ENCODE measurements around the gene ATP5ME.

The ATP5ME gene

DNA sequence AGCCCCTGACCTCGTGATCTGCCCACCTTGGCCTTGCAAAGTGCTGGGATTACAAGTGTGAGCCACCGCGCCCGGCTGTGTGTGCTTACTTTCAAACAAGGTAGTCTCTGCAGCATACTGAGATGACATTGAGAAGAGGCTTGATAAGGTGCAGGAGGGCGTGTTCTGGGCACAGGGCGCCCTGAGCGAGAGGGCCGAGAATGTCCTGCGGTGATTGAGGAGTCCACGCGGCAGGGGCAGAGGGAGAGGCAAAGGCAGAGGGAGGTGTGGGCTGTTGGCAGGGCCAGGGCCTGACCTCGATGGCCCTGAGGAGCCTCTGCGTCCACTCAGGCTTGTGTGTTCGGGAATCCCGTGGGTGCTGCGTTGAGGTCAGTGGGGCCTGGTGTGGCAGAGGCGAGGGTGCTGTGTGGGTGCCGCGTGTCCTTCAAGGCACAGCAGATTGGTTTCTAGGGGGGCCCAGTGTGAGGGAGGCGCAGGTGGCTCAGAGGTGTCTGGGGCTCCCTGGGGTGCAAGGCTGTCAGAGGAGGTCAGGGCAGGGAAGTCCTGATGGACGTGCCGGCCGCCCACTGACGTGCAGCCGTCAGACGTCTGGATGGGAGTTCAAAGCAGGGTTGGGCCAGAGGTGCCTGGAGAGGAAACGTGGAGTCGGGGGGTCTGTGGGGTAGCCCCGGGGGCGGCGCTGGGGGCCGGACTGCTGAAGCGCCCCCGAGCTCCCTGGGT, 43.7 kb upstream of the ATP5ME start:
- ATAC-seq: no peak
- no peak for TF ChIP-seq ZC3H10 (CRISPR knock-in tag; IDR thresholded peaks at IDR 0.05)
- no peak for TF ChIP-seq PPARA (CRISPR knock-in tag; IDR thresholded peaks at IDR 0.05; ENCODE audit: borderline replicate concordance)
- TF ChIP-seq ZFP3 (CRISPR knock-in tag; IDR thresholded peaks at IDR 0.05): no peak
- TF ChIP-seq, protein P1, sequence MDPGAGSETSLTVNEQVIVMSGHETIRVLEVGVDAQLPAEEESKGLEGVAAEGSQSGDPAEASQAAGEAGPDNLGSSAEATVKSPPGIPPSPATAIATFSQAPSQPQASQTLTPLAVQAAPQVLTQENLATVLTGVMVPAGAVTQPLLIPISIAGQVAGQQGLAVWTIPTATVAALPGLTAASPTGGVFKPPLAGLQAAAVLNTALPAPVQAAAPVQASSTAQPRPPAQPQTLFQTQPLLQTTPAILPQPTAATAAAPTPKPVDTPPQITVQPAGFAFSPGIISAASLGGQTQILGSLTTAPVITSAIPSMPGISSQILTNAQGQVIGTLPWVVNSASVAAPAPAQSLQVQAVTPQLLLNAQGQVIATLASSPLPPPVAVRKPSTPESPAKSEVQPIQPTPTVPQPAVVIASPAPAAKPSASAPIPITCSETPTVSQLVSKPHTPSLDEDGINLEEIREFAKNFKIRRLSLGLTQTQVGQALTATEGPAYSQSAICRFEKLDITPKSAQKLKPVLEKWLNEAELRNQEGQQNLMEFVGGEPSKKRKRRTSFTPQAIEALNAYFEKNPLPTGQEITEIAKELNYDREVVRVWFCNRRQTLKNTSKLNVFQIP (CRISPR knock-in tag; IDR thresholded peaks at IDR 0.05; ENCODE audit: borderline replicate concordance, low read depth): no peak
- TF ChIP-seq, protein P2, sequence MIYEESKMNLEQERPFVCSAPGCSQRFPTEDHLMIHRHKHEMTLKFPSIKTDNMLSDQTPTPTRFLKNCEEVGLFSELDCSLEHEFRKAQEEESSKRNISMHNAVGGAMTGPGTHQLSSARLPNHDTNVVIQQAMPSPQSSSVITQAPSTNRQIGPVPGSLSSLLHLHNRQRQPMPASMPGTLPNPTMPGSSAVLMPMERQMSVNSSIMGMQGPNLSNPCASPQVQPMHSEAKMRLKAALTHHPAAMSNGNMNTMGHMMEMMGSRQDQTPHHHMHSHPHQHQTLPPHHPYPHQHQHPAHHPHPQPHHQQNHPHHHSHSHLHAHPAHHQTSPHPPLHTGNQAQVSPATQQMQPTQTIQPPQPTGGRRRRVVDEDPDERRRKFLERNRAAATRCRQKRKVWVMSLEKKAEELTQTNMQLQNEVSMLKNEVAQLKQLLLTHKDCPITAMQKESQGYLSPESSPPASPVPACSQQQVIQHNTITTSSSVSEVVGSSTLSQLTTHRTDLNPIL (CRISPR knock-in tag; IDR thresholded peaks at IDR 0.05; ENCODE audit: low read depth): no peak
- TF ChIP-seq, protein P3, sequence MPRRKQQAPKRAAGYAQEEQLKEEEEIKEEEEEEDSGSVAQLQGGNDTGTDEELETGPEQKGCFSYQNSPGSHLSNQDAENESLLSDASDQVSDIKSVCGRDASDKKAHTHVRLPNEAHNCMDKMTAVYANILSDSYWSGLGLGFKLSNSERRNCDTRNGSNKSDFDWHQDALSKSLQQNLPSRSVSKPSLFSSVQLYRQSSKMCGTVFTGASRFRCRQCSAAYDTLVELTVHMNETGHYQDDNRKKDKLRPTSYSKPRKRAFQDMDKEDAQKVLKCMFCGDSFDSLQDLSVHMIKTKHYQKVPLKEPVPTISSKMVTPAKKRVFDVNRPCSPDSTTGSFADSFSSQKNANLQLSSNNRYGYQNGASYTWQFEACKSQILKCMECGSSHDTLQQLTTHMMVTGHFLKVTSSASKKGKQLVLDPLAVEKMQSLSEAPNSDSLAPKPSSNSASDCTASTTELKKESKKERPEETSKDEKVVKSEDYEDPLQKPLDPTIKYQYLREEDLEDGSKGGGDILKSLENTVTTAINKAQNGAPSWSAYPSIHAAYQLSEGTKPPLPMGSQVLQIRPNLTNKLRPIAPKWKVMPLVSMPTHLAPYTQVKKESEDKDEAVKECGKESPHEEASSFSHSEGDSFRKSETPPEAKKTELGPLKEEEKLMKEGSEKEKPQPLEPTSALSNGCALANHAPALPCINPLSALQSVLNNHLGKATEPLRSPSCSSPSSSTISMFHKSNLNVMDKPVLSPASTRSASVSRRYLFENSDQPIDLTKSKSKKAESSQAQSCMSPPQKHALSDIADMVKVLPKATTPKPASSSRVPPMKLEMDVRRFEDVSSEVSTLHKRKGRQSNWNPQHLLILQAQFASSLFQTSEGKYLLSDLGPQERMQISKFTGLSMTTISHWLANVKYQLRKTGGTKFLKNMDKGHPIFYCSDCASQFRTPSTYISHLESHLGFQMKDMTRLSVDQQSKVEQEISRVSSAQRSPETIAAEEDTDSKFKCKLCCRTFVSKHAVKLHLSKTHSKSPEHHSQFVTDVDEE (CRISPR knock-in tag; IDR thresholded peaks at IDR 0.05): no peak
- no peak for TF ChIP-seq TOX (CRISPR knock-in tag; IDR thresholded peaks at IDR 0.05; ENCODE audit: borderline replicate concordance)

DNA sequence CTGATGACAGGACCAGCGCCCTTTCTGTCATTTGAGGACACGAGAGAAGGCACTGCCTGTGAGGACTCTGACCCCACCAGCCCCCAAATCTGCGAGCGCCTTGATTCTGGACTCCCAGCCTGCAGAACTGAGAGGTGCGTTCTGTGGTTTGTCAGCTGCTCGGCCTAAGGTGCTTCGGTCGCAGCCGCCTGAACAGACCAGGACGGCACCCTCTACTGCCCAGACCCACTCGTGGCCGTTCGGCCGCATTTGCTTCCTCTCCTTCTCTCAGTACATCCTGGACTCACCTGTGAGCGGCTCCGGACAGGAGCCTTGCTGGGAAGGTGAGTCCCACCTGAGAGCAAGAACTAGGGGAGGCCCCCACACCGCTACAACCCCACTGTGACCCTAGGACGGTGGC, 40.0 kb upstream of the ATP5ME start:
- TF ChIP-seq ZFP30 (CRISPR knock-in tag; IDR thresholded peaks at IDR 0.05) (no peak), BACH2 (CRISPR knock-in tag; IDR thresholded peaks at IDR 0.05; ENCODE audit: borderline replicate concordance) (no peak), ZC3H10 (CRISPR knock-in tag; IDR thresholded peaks at IDR 0.05) (no peak), TCF4 (CRISPR knock-in tag; IDR thresholded peaks at IDR 0.05; ENCODE audit: borderline replicate concordance) (no peak)
- TF ChIP-seq, protein P4, sequence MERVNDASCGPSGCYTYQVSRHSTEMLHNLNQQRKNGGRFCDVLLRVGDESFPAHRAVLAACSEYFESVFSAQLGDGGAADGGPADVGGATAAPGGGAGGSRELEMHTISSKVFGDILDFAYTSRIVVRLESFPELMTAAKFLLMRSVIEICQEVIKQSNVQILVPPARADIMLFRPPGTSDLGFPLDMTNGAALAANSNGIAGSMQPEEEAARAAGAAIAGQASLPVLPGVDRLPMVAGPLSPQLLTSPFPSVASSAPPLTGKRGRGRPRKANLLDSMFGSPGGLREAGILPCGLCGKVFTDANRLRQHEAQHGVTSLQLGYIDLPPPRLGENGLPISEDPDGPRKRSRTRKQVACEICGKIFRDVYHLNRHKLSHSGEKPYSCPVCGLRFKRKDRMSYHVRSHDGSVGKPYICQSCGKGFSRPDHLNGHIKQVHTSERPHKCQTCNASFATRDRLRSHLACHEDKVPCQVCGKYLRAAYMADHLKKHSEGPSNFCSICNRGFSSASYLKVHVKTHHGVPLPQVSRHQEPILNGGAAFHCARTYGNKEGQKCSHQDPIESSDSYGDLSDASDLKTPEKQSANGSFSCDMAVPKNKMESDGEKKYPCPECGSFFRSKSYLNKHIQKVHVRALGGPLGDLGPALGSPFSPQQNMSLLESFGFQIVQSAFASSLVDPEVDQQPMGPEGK (CRISPR knock-in tag; IDR thresholded peaks at IDR 0.05; ENCODE audit: borderline replicate concordance): no peak
- no peak for ATAC-seq

DNA sequence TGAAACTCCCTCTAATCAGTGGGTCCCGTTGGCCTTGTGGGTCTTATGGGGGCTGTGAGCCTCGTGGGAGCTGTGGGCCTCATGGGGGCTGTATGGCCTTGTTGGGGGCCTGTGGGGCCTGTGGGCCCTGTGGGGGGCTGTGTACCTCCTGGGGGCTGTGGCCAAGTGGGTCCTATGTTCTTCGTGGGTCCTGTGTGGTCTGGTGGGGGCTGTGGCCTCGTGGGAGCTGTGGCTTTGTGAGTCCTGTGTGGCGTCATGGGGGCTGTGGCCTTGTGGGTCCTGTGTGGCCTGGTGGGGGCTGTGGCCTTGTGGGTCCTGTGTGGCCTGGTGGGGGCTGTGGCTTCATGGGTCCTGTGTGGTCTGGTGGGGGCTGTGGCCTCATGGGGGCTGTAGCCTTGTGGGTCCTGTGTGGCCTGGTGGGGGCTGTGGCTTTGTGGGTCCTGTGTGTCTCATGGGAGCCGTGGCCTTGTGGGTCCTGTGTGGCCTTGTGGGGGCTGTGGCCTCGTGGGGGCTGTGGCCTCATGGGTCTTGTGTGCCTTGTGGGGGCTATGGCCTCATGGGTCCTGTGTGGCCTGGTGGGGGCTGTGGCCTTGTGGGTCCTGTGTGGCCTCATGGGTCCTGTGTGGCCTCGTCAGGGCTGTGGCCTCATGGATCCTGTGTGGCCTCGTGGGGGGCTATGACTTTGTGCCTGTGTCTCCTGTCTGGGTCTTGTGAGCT, 39.0 kb upstream of the ATP5ME start:
- TF ChIP-seq ARNTL (CRISPR knock-in tag; IDR thresholded peaks at IDR 0.05; ENCODE audit: borderline replicate concordance, low read depth) (no peak), ISL1 (CRISPR knock-in tag; IDR thresholded peaks at IDR 0.05) (no peak), TCF4 (CRISPR knock-in tag; IDR thresholded peaks at IDR 0.05; ENCODE audit: borderline replicate concordance) (no peak), SNAI2 (CRISPR knock-in tag; IDR thresholded peaks at IDR 0.05) (no peak), RARB (CRISPR knock-in tag; IDR thresholded peaks at IDR 0.05) (no peak), ZNF70 (CRISPR knock-in tag; IDR thresholded peaks at IDR 0.05) (no peak), ZFP30 (CRISPR knock-in tag; IDR thresholded peaks at IDR 0.05) (no peak), ZC3H10 (CRISPR knock-in tag; IDR thresholded peaks at IDR 0.05) (no peak), ZNF8 (CRISPR knock-in tag; IDR thresholded peaks at IDR 0.05) (no peak)
- no peak for ATAC-seq

DNA sequence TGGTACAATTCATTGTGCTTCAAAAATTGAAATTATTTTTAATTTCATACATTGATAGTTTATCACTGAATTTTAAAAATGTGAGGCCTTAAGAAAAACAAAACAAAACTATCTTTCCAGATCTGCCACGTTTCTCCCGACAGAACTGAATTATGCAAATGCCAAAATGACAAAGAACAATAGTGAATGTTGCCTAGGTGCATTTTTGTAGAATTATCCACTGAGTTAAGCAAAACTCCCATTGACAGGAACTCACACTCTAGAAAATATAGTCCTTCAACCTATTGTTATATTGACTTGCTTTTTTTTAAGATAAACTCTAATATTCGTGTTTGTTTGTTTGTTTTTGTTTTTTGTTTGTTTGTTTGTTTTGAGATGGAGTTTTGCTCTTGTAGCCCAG, 38.0 kb upstream of the ATP5ME start:
- no peak for ATAC-seq
- no peak for TF ChIP-seq ZC3H10 (CRISPR knock-in tag; IDR thresholded peaks at IDR 0.05)
- no peak for TF ChIP-seq ISL1 (CRISPR knock-in tag; IDR thresholded peaks at IDR 0.05)
- TF ChIP-seq ESRRG (CRISPR knock-in tag; IDR thresholded peaks at IDR 0.05): no peak
- TF ChIP-seq PPARA (CRISPR knock-in tag; IDR thresholded peaks at IDR 0.05; ENCODE audit: borderline replicate concordance): no peak
- TF ChIP-seq, protein P1 (CRISPR knock-in tag; IDR thresholded peaks at IDR 0.05; ENCODE audit: borderline replicate concordance, low read depth): no peak
- no peak for TF ChIP-seq GLIS3 (CRISPR knock-in tag; IDR thresholded peaks at IDR 0.05)
- no peak for TF ChIP-seq ZNF8 (CRISPR knock-in tag; IDR thresholded peaks at IDR 0.05)
- TF ChIP-seq ZNF565 (CRISPR knock-in tag; conservative IDR thresholded peaks at IDR 0.05; ENCODE audit: low read depth): no peak

Data from SK-N-SH treated with all-trans-retinoic acid at 6 μM for 48 hours (cell line).